GM23338 (cell line): ENCODE measurements around the gene C6orf15.

Experiments used
- CREB1 ChIP-seq: fragments of 250-450 bp; sonication (Bioruptor Pico); IDR thresholded peaks from 2 replicates; pipeline ENCODE4 v1.5.0; 2020; ENCODE audit warnings: low read depth, mild to moderate bottlenecking, moderate library complexity
- CTCF ChIP-seq, 2 experiments: fragments of 200-600 bp in 1 of 2; sonication (generic) in 1 of 2; conservative IDR thresholded peaks; 2 replicates each; pipeline versions ENCODE4 v1.5.1 to v1.6.1; 2016 to 2017; ENCODE audit warnings: antibody characterized with exemption in 2 of 2, low read depth in 2 of 2, mild to moderate bottlenecking in 2 of 2, moderate library complexity in 1 of 2
- ETS1 ChIP-seq: IDR thresholded peaks from 2 replicates; pipeline ENCODE4 v1.6.1; 2016; ENCODE audit warnings: antibody characterized with exemption
- EZH2 ChIP-seq: fragments of 200-600 bp; sonication (generic); IDR thresholded peaks from one replicate; pipeline ENCODE4 v1.8.0; 2017; ENCODE audit warnings: antibody characterized with exemption, mild to moderate bottlenecking, low read depth; ENCODE audit not compliant: unreplicated experiment
- EZH2phosphoT487 ChIP-seq: fragments of 200-600 bp; sonication (generic); IDR thresholded peaks from one replicate; pipeline ENCODE4 v1.8.1; 2018; ENCODE audit warnings: antibody characterized with exemption; ENCODE audit not compliant: unreplicated experiment
- JUNB ChIP-seq: IDR thresholded peaks from one replicate; pipeline ENCODE4 v1.6.1; 2016; ENCODE audit warnings: antibody characterized with exemption; ENCODE audit not compliant: unreplicated experiment
- POLR2AphosphoS5 ChIP-seq: IDR thresholded peaks from 2 replicates; pipeline ENCODE4 v1.6.1; 2016; ENCODE audit warnings: antibody characterized with exemption, low read depth
- REST ChIP-seq: IDR thresholded peaks from one replicate; pipeline ENCODE4 v1.6.1; 2018; ENCODE audit warnings: antibody characterized with exemption; ENCODE audit not compliant: unreplicated experiment

- TF ChIP-seq CTCF (conservative IDR thresholded peaks at IDR 0.05; ENCODE audit: low read depth in 2 of 2), result no peak
- no peak for TF ChIP-seq REST
- TF ChIP-seq POLR2AphosphoS5, result no peak
- no peak for TF ChIP-seq JUNB
- TF ChIP-seq EZH2, result no peak
- TF ChIP-seq EZH2phosphoT487, result no peak
- no peak for TF ChIP-seq CREB1 (CRISPR knock-in tag)
- no peak for TF ChIP-seq ETS1
These were observed 1.6 kb upstream of the C6orf15 start for GRCh38 chr6:31113861-31114540.
